GM21619 (cell line): ENCODE results near the gene IRF8.
"Not testable (repeated sequence)": the region's sequence is repeated elsewhere in the genome, so short reads cannot be mapped to it uniquely, and the experiment has no call there.

ENCODE experiments used
- ATAC-seq: cut with Tn5 transposase; IDR thresholded peaks from one replicate; pipeline ENCODE4 v1.9.1; 2021; ENCODE audit not compliant: unreplicated experiment

IRF8 gene, protein sequence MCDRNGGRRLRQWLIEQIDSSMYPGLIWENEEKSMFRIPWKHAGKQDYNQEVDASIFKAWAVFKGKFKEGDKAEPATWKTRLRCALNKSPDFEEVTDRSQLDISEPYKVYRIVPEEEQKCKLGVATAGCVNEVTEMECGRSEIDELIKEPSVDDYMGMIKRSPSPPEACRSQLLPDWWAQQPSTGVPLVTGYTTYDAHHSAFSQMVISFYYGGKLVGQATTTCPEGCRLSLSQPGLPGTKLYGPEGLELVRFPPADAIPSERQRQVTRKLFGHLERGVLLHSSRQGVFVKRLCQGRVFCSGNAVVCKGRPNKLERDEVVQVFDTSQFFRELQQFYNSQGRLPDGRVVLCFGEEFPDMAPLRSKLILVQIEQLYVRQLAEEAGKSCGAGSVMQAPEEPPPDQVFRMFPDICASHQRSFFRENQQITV

DNA sequence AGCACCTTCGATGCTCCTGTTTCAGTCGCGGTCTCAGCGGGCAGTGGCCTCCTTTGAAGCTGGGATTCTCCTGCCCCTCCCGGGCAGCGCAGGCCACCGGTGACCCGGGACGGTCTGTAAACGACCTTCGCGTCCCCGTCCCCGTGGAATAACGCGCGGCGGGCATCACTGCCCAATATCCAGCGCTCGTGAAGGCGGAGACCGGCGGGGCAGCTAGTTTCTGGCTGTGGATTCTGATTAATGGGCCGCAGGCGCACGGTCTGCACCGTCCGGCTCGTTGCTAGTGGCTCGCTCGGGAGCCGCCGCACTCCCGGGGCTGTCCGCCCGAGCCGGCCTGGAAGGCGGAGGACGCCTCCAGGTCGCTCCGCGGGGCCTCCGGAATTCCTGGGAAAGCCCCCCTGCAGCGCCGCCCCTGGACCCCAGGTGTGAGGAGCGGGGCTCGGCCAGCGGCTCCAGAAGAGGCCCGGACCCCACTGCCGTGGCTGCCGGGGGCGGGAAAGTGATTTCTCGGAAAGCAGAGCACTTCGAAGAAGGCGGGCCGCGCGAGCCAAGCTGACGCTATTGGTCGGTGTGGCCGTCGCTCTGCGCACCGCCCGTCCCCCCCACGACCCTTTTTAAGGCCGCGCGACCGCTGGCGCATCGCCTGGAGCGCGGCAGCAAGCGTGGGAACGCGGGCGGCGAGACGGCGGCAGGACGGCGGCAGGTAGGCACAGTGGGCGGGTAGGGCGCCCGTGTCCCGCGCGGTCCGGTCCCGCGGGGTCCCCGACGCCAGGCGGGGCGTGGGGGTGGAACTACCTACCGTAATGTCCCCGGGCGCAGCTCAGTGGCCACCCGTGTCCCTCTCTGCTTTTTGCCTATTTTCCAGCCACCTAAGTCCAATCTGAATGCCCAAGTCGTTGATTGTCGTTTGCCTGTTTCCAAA, at the start of gene IRF8:
TSS of gene IRF8 (plus strand) at position 642 of the 922 bp plus-strand sequence. CDS start 3,854 bp downstream, outside the sequence.
- ATAC-seq: peak; percentile 40

DNA sequence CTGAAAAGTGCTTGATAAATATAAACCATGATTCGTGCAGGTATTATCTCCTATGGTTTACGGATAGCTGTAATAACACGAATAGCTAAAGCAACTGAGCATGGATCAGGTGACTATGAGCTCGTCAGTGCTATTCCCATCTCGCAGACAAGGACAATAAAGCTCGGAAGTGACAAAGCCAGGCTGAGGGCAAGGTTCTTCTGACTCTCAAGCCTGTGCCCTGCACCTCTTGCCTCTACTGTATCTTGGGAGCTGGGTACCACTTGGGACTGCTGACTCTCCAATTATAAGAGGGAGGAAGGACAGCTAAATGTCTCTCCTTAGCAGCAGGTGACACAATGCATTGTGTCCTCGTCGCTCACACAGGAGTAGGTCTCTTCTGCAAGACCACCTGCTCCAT, 49.6 kb upstream of the IRF8 start:
- no peak for ATAC-seq

DNA sequence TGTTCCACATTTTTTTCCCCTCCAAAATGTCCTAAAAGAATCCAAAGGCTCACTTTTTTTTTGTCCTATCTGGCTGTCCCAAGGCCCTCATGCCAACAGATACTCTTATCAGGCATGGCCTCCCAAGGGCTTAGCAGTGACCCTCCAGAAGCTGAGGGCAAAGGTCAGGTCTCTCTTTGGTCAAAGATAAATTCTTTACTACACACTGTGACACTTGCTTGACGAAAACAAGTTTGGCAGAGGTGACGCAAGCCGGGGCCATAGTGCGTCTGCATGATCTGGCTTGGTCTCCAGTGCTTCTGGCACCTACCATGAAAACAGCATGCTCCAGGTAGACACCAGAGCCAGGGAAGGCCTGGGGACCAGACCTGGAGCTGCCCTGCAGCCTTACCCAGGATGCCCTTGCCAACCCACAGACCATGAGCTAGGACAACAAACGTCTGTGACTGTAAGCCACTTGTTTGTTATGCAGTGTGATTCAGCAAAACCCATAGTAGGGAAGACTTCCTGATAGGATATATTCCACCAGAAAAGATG, 48.5 kb upstream of the IRF8 start:
- ATAC-seq: no peak

DNA sequence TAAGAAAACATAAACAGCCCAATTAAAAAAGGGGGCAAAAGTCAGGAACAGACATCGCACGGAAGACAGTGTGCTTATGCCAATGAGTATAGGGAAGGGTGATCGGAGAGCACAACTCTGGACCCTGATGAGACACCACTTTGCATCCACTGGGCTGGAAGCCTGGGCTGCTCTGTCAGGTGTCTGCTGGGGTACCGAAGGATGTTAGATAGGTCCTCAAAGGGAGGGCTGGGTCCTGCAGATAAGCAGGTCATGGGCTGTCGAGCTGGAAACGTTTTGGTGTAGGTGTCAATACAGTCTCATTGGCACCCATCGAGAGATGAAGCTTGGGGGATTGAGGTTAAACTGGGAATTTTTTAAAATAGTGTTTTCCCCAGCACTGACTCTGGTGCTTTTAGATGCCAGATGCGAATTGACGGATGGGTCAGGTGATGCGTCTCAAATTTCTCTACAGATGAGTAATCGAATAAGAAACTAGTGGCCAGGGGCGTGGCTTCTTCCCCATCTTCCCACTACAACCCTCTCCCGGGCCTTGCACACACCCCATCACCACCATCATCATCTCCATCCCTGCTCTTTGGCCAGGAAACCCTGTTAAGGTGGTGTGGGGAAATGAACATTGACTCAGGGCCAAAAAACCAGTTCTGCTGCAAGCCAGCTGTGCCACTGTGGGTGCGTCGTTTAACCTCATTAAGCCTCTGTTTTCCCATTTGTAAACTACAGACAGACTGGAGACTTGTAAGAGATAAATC, 47.8 kb upstream of the IRF8 start:
- no peak for ATAC-seq

DNA sequence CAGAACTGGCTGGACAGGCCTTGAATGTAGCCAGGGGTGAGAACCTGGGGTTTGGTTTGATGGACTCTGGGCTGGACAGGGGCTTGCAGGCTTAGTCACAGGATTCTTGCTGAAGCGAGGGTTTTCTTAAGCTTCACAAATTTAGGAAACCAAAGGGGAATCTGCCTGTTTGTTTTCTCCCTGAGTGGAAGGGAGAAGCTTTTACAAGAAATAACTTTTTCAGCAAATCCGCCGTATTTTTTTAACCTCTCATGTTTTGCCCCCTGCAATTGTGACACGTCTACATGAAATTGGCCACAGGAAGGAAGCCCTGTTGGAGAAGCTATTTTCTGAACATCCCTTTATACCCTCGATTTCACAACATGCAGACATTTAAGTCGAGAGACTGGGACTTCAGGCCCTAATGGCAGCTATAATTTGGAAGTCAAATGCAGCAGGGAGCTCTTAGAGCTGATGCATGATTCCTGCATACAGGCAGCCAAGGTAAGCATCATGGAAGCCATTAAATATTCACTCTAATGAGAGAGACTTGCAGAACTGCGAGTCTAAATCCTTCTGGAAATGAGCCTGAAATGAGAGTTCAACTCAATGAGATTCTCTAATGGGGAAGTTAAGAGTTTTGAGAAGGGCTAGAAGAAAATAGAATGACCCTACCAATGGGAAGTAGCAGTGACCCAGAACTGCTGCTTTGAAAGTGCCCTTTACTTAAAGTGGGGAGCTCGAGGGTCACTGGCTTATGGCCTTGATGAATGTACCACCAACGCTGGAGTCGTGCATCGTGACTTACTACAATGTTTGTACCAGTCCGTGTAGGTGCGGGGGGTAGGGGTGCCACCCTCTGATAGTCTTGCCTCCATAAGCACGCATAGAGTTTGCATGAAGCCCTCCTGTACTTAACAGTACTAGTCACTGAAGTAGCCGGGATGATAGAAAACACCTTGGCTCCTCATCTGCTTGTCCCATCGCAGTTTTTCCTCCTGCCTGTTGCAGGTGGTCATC, 45.1 kb upstream of the IRF8 start:
- no peak for ATAC-seq

DNA sequence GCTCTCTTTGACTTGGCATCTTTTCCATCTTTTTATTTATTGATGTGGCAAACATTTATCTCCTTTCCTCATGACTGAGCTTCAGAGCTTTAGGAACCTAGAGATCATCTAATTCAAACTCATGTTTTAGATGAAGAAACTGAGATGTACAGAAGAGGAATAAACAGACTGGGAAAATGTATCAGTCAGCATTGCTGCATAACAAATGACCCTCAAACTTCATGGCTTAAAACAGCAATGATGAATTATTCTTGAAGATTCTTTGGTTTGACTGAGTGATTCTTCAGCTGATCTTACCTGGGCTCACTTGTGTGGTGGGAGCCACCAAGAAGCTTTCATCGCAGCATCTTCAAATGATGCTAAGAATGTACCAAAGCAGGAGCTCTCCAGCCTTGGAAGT, 44.0 kb upstream of the IRF8 start:
- no peak for ATAC-seq

DNA sequence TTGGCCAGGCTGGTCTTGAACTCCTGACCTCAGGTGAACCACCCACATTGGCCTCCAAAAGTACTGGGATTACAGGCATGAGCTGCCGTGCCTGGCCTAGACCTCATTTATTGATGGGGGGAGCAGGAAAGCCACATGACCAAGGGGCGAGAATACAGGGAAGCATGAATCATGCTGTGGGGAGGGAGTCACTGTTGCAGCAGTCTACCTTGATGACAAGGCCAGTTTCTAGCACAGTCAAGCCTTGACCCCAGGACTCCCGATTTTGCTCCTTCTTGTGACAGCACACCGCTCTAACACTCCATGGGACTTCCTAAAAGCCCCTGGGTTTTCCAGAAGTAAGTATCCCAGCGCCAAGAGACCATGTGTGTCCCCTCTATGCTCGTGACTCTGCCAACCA, 42.9 kb upstream of the IRF8 start:
- no peak for ATAC-seq

DNA sequence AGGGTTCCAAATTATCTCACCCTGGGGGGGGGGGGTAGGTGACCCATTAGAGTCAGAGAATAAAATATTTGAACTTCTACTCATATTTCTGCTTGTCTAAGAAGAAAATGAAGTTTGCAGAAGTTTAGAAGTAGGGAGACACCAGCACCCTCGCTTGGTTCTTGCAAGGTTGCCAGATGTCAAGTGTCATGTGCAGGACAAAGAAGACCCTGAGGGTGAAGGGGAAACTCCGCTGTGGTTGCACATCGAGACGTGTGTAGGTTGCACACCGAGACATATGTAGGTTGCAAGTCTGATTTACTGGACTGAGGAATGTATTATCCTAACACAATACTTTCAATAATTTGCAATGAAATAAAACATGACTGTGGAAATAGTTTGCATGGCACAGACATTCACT, 42.4 kb upstream of the IRF8 start:
- no peak for ATAC-seq

DNA sequence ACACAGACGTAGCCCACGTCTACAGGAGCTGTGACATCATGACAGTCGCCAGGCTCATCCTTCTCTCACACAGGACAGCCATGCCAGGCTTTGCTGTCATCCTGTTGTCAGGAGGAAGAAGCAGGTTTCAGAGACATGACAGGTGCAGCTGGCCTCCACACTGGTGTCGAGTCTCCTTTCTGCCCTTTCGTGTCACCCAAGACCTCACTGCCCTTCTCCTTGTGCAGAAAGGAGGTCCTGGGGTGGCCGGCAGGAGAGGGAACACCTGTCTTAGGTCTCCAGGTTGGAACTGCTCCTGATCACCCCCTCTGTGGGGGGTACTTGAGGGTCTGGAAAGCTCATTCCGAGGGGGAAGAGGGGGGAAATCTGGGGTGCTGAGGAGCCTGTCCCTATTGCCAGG, 41.6 kb upstream of the IRF8 start:
- ATAC-seq: no peak

DNA sequence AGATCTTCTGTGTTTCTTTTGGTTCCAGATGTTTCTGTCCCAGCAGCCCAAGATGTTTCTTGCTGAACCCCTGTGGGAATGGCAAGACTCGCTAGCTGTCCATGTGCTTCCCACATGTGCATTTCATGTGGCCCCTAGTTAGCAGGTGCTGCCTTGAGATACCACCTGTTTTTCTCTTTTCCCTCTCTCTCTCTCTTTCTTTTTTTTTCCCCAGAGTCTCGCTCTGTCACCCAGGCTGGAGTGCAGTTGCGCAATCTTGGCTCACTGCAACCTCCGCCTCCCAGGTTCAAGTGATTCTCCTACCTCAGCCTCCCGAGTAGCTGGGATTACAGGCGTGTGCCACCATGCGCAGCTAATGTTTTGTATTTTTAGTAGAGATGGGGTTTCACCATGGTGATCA, 40.4 kb upstream of the IRF8 start:
- not testable (repeated sequence) for ATAC-seq

DNA sequence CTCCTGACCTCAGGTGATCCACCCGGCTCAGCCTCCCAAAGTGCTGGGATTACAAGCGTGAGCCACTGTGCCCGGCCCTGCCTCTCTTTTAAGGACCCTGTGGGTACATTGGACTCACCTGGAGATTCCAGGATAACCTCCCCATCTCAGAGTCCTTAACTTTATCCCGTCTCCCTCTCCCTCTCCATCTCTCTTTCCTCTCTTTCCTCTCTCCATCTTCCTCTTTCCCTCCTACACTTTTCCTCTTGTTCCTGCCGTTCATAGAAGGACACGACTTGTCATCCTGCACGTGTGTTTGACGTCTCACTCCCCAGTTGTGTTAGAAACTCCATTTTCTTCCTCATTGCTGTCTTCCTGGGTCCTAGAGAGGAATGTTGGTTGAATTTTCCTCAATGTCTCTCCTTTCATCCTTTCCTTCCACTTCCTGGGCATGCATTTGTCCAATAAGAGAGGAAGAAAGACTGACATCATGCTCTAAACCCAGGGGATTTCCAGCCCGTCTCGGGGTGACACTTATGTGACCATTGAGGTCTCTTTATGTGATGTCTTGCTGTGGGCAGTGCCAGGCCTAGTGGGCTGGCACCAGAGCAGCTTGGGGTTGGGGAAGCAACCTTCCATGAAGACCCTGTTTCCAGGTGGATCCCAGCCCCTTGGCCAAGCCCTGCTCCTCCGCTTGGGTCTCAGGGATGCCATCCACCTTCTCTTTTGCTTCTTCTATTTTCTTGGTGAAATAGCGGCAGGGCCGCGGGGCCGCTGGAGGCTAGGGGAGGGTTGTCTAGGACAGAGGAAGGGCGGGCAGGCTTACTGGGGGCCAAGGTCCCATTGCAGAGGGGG, 39.8 kb upstream of the IRF8 start:
- ATAC-seq: no peak

DNA sequence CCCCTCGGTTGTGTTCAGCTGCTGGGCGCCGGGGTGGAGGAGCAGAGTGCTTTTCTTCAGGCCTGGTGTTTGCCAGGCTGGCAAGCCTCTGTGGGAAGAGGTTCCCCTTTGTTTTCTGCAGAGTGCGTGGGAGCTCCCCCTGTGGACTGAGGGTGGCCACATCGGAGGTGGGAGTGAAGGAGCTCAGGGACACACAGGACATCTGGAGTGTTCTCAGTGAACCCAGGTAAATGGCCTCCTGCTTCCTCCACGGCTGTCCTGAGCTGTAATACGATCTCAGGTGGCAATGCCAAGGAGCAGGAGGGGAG, 39.2 kb upstream of the IRF8 start:
- no peak for ATAC-seq

DNA sequence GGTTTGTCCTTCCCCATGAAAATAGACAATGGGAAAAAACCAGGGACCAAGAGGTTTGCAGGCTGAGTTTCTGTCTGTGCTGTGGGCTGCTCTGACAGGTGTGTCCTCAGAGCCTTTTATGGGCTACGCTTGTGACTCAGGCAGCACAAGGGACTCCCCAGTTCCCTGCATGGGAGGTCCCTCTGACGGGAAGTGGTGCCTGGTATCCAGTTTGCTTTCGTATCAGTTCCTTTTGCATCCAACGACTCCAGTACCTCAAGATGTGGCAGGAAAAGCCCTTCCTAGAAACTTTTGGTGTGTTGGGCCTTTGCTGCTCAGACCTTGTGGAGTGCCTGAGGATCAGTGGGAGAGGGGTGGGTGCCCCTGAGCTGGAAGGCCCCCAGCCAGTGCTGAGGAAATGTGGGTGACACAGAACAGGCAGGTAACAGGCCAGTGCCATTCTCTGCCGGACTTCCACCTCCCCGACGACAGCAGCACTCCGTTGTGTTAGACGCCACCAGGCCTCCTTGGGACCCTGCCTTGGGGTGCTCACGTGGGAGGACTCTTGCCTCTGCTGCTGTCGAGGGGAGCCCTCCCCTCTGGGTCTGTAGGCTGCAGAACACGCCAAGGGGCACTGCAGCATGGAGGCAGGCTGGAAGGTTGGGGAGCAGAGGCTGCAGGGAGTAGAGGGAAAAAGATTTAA, 38.4 kb upstream of the IRF8 start:
- peak; percentile 54 for ATAC-seq

DNA sequence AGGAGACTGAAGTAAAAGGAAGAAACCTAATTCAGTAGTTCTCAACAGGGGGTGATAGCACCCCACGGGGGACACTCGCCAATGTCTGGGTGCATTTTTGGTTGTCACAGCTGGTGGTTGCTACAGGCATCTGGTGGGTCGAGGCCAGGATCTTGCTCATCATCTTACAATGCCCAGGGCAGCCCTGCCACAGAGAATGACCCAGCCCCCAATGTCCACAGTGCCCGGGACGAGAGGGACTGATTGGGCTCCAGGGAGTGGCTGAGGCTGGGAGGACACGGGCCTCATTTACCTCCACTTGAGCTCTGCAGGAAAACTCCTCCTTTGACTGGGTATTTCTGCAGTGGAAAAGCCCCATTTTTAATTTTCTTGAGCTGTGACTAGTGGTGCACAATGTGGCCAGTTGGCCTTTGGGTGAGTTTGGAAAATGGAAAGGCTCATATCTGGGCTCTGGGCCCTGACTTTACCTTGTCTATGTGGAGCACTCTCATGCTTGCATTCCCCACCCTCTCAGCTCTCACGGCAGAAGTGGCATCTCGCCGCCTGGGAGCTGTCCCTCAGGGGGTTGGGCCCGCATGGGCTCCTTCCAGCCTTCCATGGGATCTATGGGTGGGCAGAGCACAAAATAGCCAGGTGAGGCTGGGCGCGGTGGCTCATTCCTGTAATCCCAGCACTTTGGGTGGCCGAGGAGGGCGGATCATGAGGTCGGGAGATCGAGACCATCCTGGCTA, 37.7 kb upstream of the IRF8 start:
- no peak for ATAC-seq

DNA sequence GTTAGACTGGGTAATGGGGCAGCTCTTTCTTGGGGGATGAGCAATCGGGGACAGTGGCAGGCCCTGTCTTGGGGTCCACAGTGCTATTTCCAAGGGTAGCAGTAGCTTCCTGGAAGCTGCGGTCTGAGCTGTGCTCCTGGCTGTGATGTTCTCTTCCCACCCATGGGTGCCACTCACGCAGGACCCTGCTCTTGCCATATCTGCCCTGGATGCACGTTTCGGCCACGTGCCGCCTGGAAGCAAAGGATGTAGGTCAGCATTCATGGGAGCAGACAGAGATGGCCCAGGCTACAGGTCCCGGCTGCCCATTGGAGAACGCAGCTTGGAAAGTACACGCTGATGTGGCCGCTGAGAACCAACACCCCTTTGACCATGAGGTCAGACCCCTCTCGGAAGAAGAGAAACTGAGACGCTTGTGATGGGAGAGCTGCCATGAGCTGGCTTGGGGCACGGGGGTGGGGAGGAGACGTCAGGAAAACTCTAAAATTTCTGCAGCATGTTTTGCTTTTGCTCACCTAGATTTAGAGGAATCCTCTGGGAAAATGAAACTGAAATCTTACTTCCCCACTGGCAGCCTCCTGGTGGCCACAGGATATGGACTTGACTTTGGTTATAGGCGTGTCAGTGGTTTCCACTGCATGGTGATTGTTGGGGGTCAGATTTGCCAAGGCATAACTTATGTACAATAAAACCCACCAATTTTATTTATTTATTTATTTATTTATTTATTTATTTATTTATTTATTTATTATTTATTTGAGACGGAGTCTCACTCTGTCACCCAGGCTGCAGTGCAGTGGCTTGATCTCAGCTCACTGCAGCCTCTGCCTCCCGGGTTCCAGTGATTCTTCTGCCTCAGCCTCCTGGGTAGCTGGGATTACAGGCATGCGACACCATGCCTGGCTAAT, 36.2 kb upstream of the IRF8 start:
- ATAC-seq: no peak

DNA sequence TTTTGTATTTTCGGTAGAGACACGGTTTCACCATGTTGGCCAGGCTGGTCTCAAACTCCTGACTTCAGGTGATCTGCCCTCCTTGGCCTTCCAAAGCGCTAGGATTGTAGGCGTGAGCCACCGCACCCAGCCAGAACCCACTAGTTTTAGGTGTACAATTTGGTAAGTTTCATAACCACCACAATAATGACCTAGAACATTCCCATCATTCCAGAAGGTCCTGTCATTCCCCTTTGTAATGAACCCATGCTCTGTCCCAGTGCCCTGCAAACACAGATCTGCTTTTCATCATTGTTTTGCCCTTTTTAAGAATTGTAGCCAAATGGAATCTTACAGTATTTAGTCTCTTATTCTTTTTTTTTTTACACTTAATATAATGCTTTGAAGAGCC, 35.6 kb upstream of the IRF8 start:
- ATAC-seq: no peak

DNA sequence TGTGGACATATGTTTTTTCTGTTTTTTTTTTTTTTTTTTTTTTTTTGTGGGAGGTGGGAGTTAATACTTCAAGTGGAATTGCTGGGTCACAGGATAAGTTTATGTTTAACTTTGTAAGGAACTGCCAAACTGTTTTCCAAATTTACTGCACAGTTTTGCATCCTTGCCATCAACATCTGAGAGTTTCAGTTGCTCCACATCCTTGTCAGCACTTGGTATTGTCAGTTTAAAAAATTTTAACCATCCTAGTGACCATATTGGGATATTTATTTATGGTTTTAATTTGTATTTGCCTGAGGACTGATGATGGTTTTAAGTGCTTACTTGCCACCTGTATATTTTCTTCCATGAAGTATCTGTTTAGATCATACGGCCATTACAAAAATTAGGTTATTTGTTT, 34.0 kb upstream of the IRF8 start:
- no peak for ATAC-seq
